Subcutaneous abdominal adipose tissue (tissue), 5 donors: ENCODE results near the gene ATP10A.

Source experiments
- H3K27ac ChIP-seq: one replicate; pipeline ENCODE4 v1.7.0; 2013; ENCODE audit warnings: low read depth, mild to moderate bottlenecking, inconsistent platforms, low read length, moderate library complexity
- H3K27me3 ChIP-seq, 5 donors: one replicate each; pipeline ENCODE4 v1.7.0; 2013; ENCODE audit warnings: low read length in 5 of 5, inconsistent platforms in 1 of 5; ENCODE audit not compliant: control insufficient read depth in 5 of 5, insufficient read depth in 4 of 5
- H3K36me3 ChIP-seq, 5 donors: one replicate each; pipeline ENCODE4 v1.7.0; 2013; ENCODE audit warnings: low read length in 5 of 5; ENCODE audit not compliant: control insufficient read depth in 5 of 5, insufficient read depth in 5 of 5
- H3K4me1 ChIP-seq, 5 donors: one replicate each; pipeline ENCODE4 v1.7.0; 2013; ENCODE audit warnings: low read length in 5 of 5, mild to moderate bottlenecking in 3 of 5, moderate library complexity in 1 of 5; ENCODE audit not compliant: control insufficient read depth in 5 of 5, insufficient read depth in 5 of 5
- H3K4me3 ChIP-seq, 5 donors: one replicate each; pipeline ENCODE4 v1.7.0; 2013; ENCODE audit warnings: low read length in 5 of 5, low read depth in 1 of 5
- H3K9ac ChIP-seq, 5 donors: one replicate each; pipeline ENCODE4 v1.7.0; 2013; ENCODE audit warnings: low read length in 5 of 5, mild to moderate bottlenecking in 4 of 5, moderate library complexity in 3 of 5
- H3K9me3 ChIP-seq, 5 donors: one replicate each; pipeline ENCODE4 v1.7.0; 2013; ENCODE audit warnings: low read length in 5 of 5; ENCODE audit not compliant: control insufficient read depth in 5 of 5
- donor health status: healthy.
- donor health status: healthy.
- donor health status: healthy.
- donor health status: healthy.
- donor health status: healthy.

The ATP10A gene

GRCh38 chr15:25682340-25682739 is 180.8 kb downstream of the ATP10A start:
- Histone ChIP-seq H3K36me3 (peaks cover 0 to 38% (median 28%) of the 10 kb centered on the region in 5 donors), H3K4me3 (no peak overlapping the region), H3K9me3 (peaks cover 0 to 6% (median 0%) of the 10 kb centered on the region in 5 donors), H3K27me3 (peaks cover 0 to 3% (median 0%) of the 10 kb centered on the region in 5 donors), H3K9ac (no peak overlapping the region), H3K4me1 (peaks cover 0 to 4% (median 3%) of the 10 kb centered on the region in 5 donors), H3K27ac (no peak overlapping the region)

- Histone ChIP-seq H3K27ac (no peak overlapping the region), H3K9me3 (peaks cover 0 to 6% (median 0%) of the 10 kb centered on the region in 5 donors), H3K4me1 (peaks cover 0 to 4% (median 3%) of the 10 kb centered on the region in 5 donors), H3K27me3 (peaks cover 0 to 3% (median 0%) of the 10 kb centered on the region in 5 donors), H3K4me3 (no peak overlapping the region), H3K9ac (no peak overlapping the region), H3K36me3 (peaks cover 0 to 34% (median 24%) of the 10 kb centered on the region in 5 donors)
Measured at GRCh38 chr15:25680686-25681025, 182.5 kb downstream of the ATP10A start.

- Histone ChIP-seq H3K27me3 (peaks cover 0 to 3% (median 0%) of the 10 kb centered on the region in 5 donors), H3K27ac (no peak overlapping the region), H3K9me3 (peaks cover 0 to 6% (median 0%) of the 10 kb centered on the region in 5 donors), H3K4me1 (peaks cover 0 to 7% (median 3%) of the 10 kb centered on the region in 5 donors), H3K9ac (no peak overlapping the region), H3K36me3 (peaks cover 0 to 34% (median 24%) of the 10 kb centered on the region in 5 donors), H3K4me3 (no peak overlapping the region)
Measured at GRCh38 chr15:25679964-25680685, 183.0 kb downstream of the ATP10A start.

- Histone ChIP-seq H3K4me3 (no peak overlapping the region), H3K4me1 (peaks cover 0 to 12% (median 4%) of the 10 kb centered on the region in 5 donors), H3K36me3 (peaks cover 0 to 34% (median 24%) of the 10 kb centered on the region in 5 donors), H3K9me3 (peaks cover 0 to 6% (median 0%) of the 10 kb centered on the region in 5 donors), H3K27me3 (peaks cover 0 to 3% (median 0%) of the 10 kb centered on the region in 5 donors), H3K27ac (no peak overlapping the region), H3K9ac (no peak overlapping the region)
Measured at GRCh38 chr15:25679492-25679891, 183.6 kb downstream of the ATP10A start.

GRCh38 chr15:25678500-25678855 is 184.6 kb downstream of the ATP10A start:
- Histone ChIP-seq H3K27ac (no peak overlapping the region), H3K9ac (no peak overlapping the region)

GRCh38 chr15:25677719-25678499 is 185.2 kb downstream of the ATP10A start:
- Histone ChIP-seq H3K9me3 (no peaks in the 10 kb centered on the region), H3K4me1 (peaks cover 0 to 12% (median 0%) of the 10 kb centered on the region in 5 donors), H3K9ac (no peak overlapping the region), H3K4me3 (no peak overlapping the region), H3K36me3 (peaks cover 0 to 33% (median 24%) of the 10 kb centered on the region in 5 donors), H3K27ac (no peak overlapping the region), H3K27me3 (peaks cover 0 to 3% (median 2%) of the 10 kb centered on the region in 5 donors)

More at GRCh38 chr15:25678500-25678855, 184.6 kb downstream of the ATP10A start:
- Histone ChIP-seq H3K9me3 (peaks cover 0 to 1% (median 0%) of the 10 kb centered on the region in 5 donors), H3K4me3 (no peak overlapping the region), H3K27me3 (peaks cover 0 to 3% (median 0%) of the 10 kb centered on the region in 5 donors), H3K4me1 (peaks cover 0 to 12% (median 0%) of the 10 kb centered on the region in 5 donors), H3K36me3 (peaks cover 0 to 33% (median 24%) of the 10 kb centered on the region in 5 donors)

GRCh38 chr15:25676070-25676469 is 187.1 kb downstream of the ATP10A start:
- peaks cover 0 to 10% (median 3%) of the 10 kb centered on the region in 5 donors for H3K4me1 ChIP-seq
- no peak overlapping the region for H3K9ac ChIP-seq
- no peaks in the 10 kb centered on the region for H3K9me3 ChIP-seq
- no peak overlapping the region for H3K27ac ChIP-seq
- no peak overlapping the region for H3K4me3 ChIP-seq
- H3K27me3 ChIP-seq: peaks cover 0 to 17% (median 7%) of the 10 kb centered on the region in 5 donors
- H3K36me3 ChIP-seq: peaks cover 0 to 33% (median 24%) of the 10 kb centered on the region in 5 donors

GRCh38 chr15:25675396-25675795 is 187.7 kb downstream of the ATP10A start:
- Histone ChIP-seq H3K9me3 (no peaks in the 10 kb centered on the region), H3K4me1 (peaks cover 0 to 17% (median 10%) of the 10 kb centered on the region in 5 donors)

GRCh38 chr15:25674913-25675312 is 188.2 kb downstream of the ATP10A start:
- Histone ChIP-seq H3K27me3 (peaks cover 4 to 27% (median 10%) of the 10 kb centered on the region in 5 donors), H3K9ac (no peak overlapping the region), H3K9me3 (no peaks in the 10 kb centered on the region), H3K36me3 (peaks cover 0 to 23% (median 17%) of the 10 kb centered on the region in 5 donors), H3K4me1 (peaks cover 0 to 22% (median 15%) of the 10 kb centered on the region in 5 donors), H3K27ac (no peak overlapping the region), H3K4me3 (no peak overlapping the region)

More at GRCh38 chr15:25675396-25675795, 187.7 kb downstream of the ATP10A start:
- Histone ChIP-seq H3K27ac (no peak overlapping the region), H3K36me3 (peaks cover 0 to 28% (median 20%) of the 10 kb centered on the region in 5 donors), H3K4me3 (no peak overlapping the region), H3K9ac (no peak overlapping the region), H3K27me3 (peaks cover 0 to 24% (median 7%) of the 10 kb centered on the region in 5 donors)
